CD14-positive monocyte (primary cell): ENCODE measurements around the gene NODAL. TPM values are rescaled to one million over a fixed set of nuclear protein-coding genes. Genes with fewer than 3 reads are reported as not detected.

Experiments
- DNase-seq, 3 donors: peaks; one replicate each; pipeline ENCODE4 v3.0.0-alpha.2; 2011 to 2022
- H2AFZ ChIP-seq: 2 replicates; pipeline ENCODE4 v1.6.0; 2012; ENCODE audit warnings: mild to moderate bottlenecking, low read depth, low read length, inconsistent platforms; ENCODE audit not compliant: insufficient read depth, poor library complexity, severe bottlenecking
- H3K27ac ChIP-seq, 2 donors: 1 replicate in 1 of 2; 2 replicates in 1 of 2; pipeline ENCODE4 v1.5.1; 2012 to 2013; ENCODE audit warnings: low read length in 2 of 2, control low read depth in 1 of 2, inconsistent platforms in 1 of 2, low read depth in 1 of 2, mild to moderate bottlenecking in 1 of 2
- H3K27me3 ChIP-seq, 2 donors: one replicate each; pipeline versions ENCODE4 v1.6.0 to v1.6.1; 2011 to 2013; ENCODE audit warnings: low read length in 2 of 2; ENCODE audit not compliant: control insufficient read depth in 2 of 2, insufficient read depth in 2 of 2
- H3K36me3 ChIP-seq, 2 donors: replicated peaks in 1 of 2; 1 replicate in 1 of 2; 2 replicates in 1 of 2; pipeline versions ENCODE4 v1.5.1 to v1.6.1; 2012 to 2013; ENCODE audit warnings: low read length in 2 of 2, control low read depth in 1 of 2, inconsistent platforms in 1 of 2, mild to moderate bottlenecking in 1 of 2; ENCODE audit not compliant: insufficient read depth in 2 of 2, control insufficient read depth in 1 of 2
- H3K4me1 ChIP-seq, 2 donors: 1 replicate in 1 of 2; 2 replicates in 1 of 2; pipeline versions ENCODE4 v1.5.1 to v1.6.1; 2012 to 2013; ENCODE audit warnings: low read length in 2 of 2, control low read depth in 1 of 2, inconsistent platforms in 1 of 2, mild to moderate bottlenecking in 1 of 2, moderate library complexity in 1 of 2; ENCODE audit not compliant: insufficient read depth in 2 of 2, control insufficient read depth in 1 of 2
- H3K4me2 ChIP-seq: replicated peaks from 2 replicates; pipeline ENCODE3; 2012; ENCODE audit warnings: low read length, moderate library complexity, mild to moderate bottlenecking; ENCODE audit not compliant: poor library complexity, severe bottlenecking; ENCODE audit errors: extremely low read depth
- H3K4me3 ChIP-seq, 3 experiments: fragments of 200-600 bp in 1 of 3; sonication (generic) in 1 of 3; replicated peaks in 1 of 3; 1 replicate in 2 of 3; 2 replicates in 1 of 3; pipeline ENCODE4 v1.5.1; 2011 to 2013; ENCODE audit warnings: low read length in 3 of 3, mild to moderate bottlenecking in 3 of 3, control low read depth in 2 of 3, low read depth in 2 of 3, inconsistent platforms in 1 of 3, moderate library complexity in 1 of 3
- H3K79me2 ChIP-seq: 2 replicates; pipeline ENCODE4 v1.6.0; 2012; ENCODE audit warnings: mild to moderate bottlenecking, control low read depth, inconsistent platforms, low read length, moderate library complexity; ENCODE audit not compliant: insufficient read depth
- H3K9ac ChIP-seq: 2 replicates; pipeline ENCODE4 v1.6.0; 2017; ENCODE audit warnings: low read length, mild to moderate bottlenecking; ENCODE audit not compliant: insufficient read depth, poor library complexity, severe bottlenecking
- H3K9me3 ChIP-seq, 2 donors: replicated peaks in 1 of 2; 1 replicate in 1 of 2; 2 replicates in 1 of 2; pipeline versions ENCODE4 v1.5.1 to v1.6.1; 2012 to 2013; ENCODE audit warnings: low read length in 2 of 2, control low read depth in 1 of 2; ENCODE audit not compliant: control insufficient read depth in 1 of 2, insufficient read depth in 1 of 2
- H4K20me1 ChIP-seq: 2 replicates; pipeline ENCODE4 v1.6.0; 2012; ENCODE audit warnings: mild to moderate bottlenecking, low read length, control low read depth, moderate library complexity; ENCODE audit not compliant: insufficient read depth
- H3K27ac Mint-ChIP-seq, 7 donors: one replicate each; pipeline ENCODE4 v1.8.0; 2020; ENCODE audit warnings: mild to moderate bottlenecking in 7 of 7, mixed read lengths in 7 of 7, moderate library complexity in 6 of 7, inconsistent platforms in 2 of 7
- H3K27me3 Mint-ChIP-seq, 3 donors: one replicate each; pipeline ENCODE4 v1.8.0; 2021 to 2022; ENCODE audit warnings: low read depth in 3 of 3, mild to moderate bottlenecking in 3 of 3, mixed read lengths in 3 of 3, moderate library complexity in 3 of 3, inconsistent platforms in 1 of 3
- H3K36me3 Mint-ChIP-seq, 2 donors: one replicate each; pipeline ENCODE4 v1.8.0; 2020; ENCODE audit warnings: mixed read lengths in 2 of 2, inconsistent platforms in 1 of 2, mild to moderate bottlenecking in 1 of 2
- H3K4me1 Mint-ChIP-seq: one replicate; pipeline ENCODE4 v1.8.0; 2020; ENCODE audit warnings: mild to moderate bottlenecking, mixed read lengths
- H3K4me3 Mint-ChIP-seq, 2 donors: one replicate each; pipeline ENCODE4 v1.8.0; 2020; ENCODE audit warnings: mild to moderate bottlenecking in 2 of 2, mixed read lengths in 2 of 2, moderate library complexity in 1 of 2
- H3K9me3 Mint-ChIP-seq, 7 donors: one replicate each; pipeline ENCODE4 v1.8.0; 2020 to 2022; ENCODE audit warnings: mixed read lengths in 7 of 7, mild to moderate bottlenecking in 6 of 7, moderate library complexity in 6 of 7, inconsistent platforms in 2 of 7
- WGBS: methylation state at CpG from one replicate; pipeline ENCODE4 v1.1.5; 2013; ENCODE audit warnings: missing lambda C conversion rate; ENCODE audit not compliant: insufficient coverage; 5-methylcytosine and 5-hydroxymethylcytosine counted together
- intact Hi-C, 2 donors: fragments of 100-400 bp; cut with micrococcal nuclease; formaldehyde crosslinking; loops; one replicate each; pipeline versions ENCODE4 v1.15.0 to v1.15.1; 2023
- polyA plus RNA-seq, 3 donors: library from polyadenylated mRNA; depleted of rRNA in 1 of 3; unstranded in 2 of 3; stranded (reverse) in 1 of 3; fragments of 300-500 nt in 2 of 3; fragments of >200 nt in 1 of 3; fragmentation: Illumina TruSeq in 2 of 3; gene quantifications; 1 replicate in 2 of 3; 2 replicates in 1 of 3; pipeline ENCODE4 v1.2.3, GENCODE V29; 2012 to 2021
- TF ChIP-seq, protein P1 (sequence below): fragments of 200-600 bp; IDR thresholded peaks from one replicate; pipeline ENCODE4 v1.8.0; 2022; ENCODE audit warnings: antibody characterized with exemption, mild to moderate bottlenecking

NODAL gene
- polyA plus RNA-seq, 3 donors, result not detected

- peak overlapping the region in 1 of 2 donors; percentile 80 for H3K4me3 Mint-ChIP-seq
- H3K27me3 Mint-ChIP-seq, result peaks cover 46 to 54% (median 46%) of the 10 kb centered on the region in 3 donors
- Histone ChIP-seq H3K27me3 (peaks cover 12 to 40% of the 10 kb centered on the region in 2 donors), H2AFZ (no peak overlapping the region), H3K79me2 (no peaks in the 10 kb centered on the region), H3K27ac (no peak overlapping the region), H3K9ac (no peak overlapping the region), H3K4me3 (no peak overlapping the region), H3K36me3 (no peaks in the 10 kb centered on the region), H3K4me2 (no peak overlapping the region), H3K9me3 (peaks cover 2 to 6% of the 10 kb centered on the region in 2 donors), H4K20me1 (no peaks in the 10 kb centered on the region), H3K4me1 (peaks cover 8 to 11% of the 10 kb centered on the region in 2 donors)
- H3K27ac Mint-ChIP-seq, result no peak overlapping the region
- TF ChIP-seq, protein P1, sequence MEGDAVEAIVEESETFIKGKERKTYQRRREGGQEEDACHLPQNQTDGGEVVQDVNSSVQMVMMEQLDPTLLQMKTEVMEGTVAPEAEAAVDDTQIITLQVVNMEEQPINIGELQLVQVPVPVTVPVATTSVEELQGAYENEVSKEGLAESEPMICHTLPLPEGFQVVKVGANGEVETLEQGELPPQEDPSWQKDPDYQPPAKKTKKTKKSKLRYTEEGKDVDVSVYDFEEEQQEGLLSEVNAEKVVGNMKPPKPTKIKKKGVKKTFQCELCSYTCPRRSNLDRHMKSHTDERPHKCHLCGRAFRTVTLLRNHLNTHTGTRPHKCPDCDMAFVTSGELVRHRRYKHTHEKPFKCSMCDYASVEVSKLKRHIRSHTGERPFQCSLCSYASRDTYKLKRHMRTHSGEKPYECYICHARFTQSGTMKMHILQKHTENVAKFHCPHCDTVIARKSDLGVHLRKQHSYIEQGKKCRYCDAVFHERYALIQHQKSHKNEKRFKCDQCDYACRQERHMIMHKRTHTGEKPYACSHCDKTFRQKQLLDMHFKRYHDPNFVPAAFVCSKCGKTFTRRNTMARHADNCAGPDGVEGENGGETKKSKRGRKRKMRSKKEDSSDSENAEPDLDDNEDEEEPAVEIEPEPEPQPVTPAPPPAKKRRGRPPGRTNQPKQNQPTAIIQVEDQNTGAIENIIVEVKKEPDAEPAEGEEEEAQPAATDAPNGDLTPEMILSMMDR, result no peak
- peaks cover 0 to 5% (median 0%) of the 10 kb centered on the region in 7 donors for H3K9me3 Mint-ChIP-seq
- H3K36me3 Mint-ChIP-seq, result peaks cover 0 to 1% of the 10 kb centered on the region in 2 donors
- peaks cover 13% of the 10 kb centered on the region for H3K4me1 Mint-ChIP-seq
- intact Hi-C loops, result no loop called here
- DNase-seq, result no peak
- WGBS, result 35% methylated on average over 15 of the region's 19 CpGs
Observed at GRCh38 chr10:70459061-70459773, 17.7 kb upstream of the NODAL start.

DNA sequence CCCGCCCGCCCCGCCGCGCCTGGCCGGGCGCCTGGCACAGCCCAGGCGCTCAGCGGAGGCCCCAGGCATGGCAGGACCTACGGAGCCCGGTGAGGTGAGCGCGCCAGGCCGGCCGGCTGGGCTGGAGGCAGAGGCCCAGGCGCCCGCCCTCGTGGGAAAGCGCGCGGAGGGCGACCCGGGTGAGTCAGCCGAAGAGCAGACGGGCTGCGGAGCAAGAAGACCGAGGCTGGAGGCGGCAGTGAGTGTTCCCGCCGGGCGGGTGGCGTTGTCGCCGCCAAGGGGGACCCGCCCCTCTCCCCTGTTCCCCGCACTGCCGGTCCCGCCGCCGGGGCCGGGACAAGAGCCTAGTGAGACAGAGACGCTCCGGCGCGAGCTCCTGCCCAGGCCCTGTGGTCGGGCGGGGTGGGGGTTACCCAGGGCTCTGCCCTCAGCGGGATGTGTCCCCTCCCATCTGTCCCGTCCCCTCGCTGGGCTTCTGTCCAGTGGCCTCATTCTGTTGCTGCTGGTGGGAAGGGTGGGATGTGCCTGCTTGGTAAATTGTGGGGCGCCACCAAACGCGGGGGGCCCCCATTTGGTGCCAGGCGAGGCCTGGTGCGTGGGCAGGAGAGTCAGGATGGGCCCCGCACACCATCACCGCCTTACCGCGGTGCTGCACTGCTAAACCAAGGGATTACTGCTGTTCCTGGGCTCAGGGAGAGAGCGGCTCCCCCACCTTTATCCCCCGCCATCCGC is 17.0 kb upstream of the NODAL start:
- intact Hi-C loops, result no loop called here
- H4K20me1 ChIP-seq, result no peaks in the 10 kb centered on the region
- peaks cover 12 to 40% of the 10 kb centered on the region in 2 donors for H3K27me3 ChIP-seq
- DNase-seq, result peak; percentile 35 to 48 (median 40)
- 4% methylated on average over 58 of the region's 62 CpGs for WGBS
- Mint-ChIP-seq H3K36me3 (peaks cover 0 to 1% of the 10 kb centered on the region in 2 donors), H3K4me1 (peaks cover 13% of the 10 kb centered on the region), H3K4me3 (peak overlapping the region in 1 of 2 donors; percentile 81), H3K27ac (no peak overlapping the region), H3K9me3 (peaks cover 0 to 5% (median 0%) of the 10 kb centered on the region in 7 donors), H3K27me3 (peaks cover 46 to 57% (median 46%) of the 10 kb centered on the region in 3 donors)
- peak overlapping the region; percentile 36 for H3K4me2 ChIP-seq
- H3K4me3 ChIP-seq, result peak overlapping the region in 1 of 3 experiments; percentile 36
- H2AFZ ChIP-seq, result no peak overlapping the region
- peaks cover 8 to 11% of the 10 kb centered on the region in 2 donors for H3K4me1 ChIP-seq
- H3K9me3 ChIP-seq, result peaks cover 2 to 6% of the 10 kb centered on the region in 2 donors
- no peak overlapping the region for H3K27ac ChIP-seq
- H3K36me3 ChIP-seq, result no peaks in the 10 kb centered on the region
- TF ChIP-seq, protein P1, result no peak
- H3K9ac ChIP-seq, result peak overlapping the region; percentile 4
- no peaks in the 10 kb centered on the region for H3K79me2 ChIP-seq
